ENCODE measurements around the gene ZNF593.

DNA sequence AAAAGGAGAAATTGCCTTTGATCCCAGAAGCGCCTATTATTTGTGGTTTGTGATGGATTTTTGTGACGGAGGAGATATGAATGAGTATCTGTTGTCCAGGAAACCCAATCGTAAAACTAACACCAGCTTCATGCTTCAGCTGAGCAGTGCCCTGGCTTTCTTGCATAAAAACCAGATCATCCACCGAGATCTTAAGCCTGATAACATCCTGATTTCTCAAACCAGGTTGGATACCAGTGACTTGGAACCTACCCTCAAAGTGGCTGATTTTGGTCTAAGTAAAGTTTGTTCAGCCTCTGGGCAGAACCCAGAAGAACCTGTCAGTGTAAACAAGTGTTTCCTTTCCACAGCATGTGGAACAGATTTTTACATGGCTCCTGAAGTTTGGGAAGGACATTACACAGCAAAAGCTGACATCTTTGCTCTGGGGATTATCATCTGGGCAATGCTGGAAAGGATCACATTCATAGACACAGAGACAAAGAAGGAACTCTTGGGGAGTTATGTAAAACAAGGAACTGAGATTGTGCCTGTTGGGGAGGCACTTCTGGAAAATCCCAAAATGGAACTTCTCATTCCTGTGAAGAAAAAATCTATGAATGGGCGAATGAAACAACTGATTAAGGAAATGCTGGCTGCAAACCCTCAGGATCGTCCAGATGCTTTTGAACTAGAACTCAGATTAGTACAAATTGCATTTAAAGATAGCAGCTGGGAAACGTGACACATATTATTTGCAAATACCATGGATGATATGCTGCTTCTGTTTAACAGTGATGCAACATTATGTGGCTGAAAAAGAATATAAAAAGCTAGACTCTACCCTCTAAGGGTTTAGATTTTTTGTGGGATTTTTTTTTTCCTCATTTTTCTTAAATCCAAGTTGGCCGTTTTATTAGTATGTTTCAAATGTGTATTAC lies 47.6 kb upstream of the ZNF593 start:
- TF ChIP-seq, protein P1, sequence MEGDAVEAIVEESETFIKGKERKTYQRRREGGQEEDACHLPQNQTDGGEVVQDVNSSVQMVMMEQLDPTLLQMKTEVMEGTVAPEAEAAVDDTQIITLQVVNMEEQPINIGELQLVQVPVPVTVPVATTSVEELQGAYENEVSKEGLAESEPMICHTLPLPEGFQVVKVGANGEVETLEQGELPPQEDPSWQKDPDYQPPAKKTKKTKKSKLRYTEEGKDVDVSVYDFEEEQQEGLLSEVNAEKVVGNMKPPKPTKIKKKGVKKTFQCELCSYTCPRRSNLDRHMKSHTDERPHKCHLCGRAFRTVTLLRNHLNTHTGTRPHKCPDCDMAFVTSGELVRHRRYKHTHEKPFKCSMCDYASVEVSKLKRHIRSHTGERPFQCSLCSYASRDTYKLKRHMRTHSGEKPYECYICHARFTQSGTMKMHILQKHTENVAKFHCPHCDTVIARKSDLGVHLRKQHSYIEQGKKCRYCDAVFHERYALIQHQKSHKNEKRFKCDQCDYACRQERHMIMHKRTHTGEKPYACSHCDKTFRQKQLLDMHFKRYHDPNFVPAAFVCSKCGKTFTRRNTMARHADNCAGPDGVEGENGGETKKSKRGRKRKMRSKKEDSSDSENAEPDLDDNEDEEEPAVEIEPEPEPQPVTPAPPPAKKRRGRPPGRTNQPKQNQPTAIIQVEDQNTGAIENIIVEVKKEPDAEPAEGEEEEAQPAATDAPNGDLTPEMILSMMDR (IDR thresholded peaks at IDR 0.05), result no peak
- TF ChIP-seq RFX5 (IDR thresholded peaks at IDR 0.05; ENCODE audit: low read length), result no peak
- TF ChIP-seq EP300 (IDR thresholded peaks at IDR 0.05; ENCODE audit: borderline replicate concordance in 1 of 2, low read depth in 1 of 2, low read length in 1 of 2), result 0 out of 4 replicates have a peak, but pooled peaks of 1 of the 2 experiments have one; percentile 7
- TF ChIP-seq RCOR1 (IDR thresholded peaks at IDR 0.05; ENCODE audit: low read length), result peak; percentile 50; the same call in 1 of the 2 replicates
- no peak for TF ChIP-seq YY1 (IDR thresholded peaks at IDR 0.05; ENCODE audit: low read depth)

Data from SK-N-SH (cell line).